GM12873 (cell line): ENCODE measurements around the gene NR1H4.

Experiments used
- TF ChIP-seq, protein P1 (sequence below): IDR thresholded peaks from 2 replicates; pipeline ENCODE4 v1.5.1; 2012; ENCODE audit warnings: low read depth, mild to moderate bottlenecking, moderate library complexity, low read length, control low read depth; ENCODE audit not compliant: insufficient read depth; ENCODE audit errors: missing control alignments

The NR1H4 gene

DNA sequence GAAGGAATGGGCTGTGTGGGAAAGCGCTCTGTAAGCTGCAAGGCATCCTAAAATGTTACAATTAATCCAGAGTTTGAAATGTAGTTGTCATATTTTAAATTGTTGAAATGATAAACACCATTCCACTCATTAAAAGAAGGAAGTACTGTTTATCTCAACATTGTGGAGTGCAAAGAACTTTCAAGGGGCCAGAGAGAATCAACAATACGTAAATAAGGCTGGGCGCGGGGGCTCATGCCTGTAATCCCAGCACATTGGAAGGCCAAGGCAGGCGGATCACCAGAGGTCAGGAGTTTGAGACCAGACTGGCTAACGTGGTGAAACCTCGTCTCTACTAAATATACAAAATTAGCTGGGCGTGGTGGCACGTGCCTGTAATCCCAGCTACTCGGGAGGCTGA lies 24.5 kb downstream of the NR1H4 start:
- TF ChIP-seq, protein P1, sequence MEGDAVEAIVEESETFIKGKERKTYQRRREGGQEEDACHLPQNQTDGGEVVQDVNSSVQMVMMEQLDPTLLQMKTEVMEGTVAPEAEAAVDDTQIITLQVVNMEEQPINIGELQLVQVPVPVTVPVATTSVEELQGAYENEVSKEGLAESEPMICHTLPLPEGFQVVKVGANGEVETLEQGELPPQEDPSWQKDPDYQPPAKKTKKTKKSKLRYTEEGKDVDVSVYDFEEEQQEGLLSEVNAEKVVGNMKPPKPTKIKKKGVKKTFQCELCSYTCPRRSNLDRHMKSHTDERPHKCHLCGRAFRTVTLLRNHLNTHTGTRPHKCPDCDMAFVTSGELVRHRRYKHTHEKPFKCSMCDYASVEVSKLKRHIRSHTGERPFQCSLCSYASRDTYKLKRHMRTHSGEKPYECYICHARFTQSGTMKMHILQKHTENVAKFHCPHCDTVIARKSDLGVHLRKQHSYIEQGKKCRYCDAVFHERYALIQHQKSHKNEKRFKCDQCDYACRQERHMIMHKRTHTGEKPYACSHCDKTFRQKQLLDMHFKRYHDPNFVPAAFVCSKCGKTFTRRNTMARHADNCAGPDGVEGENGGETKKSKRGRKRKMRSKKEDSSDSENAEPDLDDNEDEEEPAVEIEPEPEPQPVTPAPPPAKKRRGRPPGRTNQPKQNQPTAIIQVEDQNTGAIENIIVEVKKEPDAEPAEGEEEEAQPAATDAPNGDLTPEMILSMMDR = no peak

DNA sequence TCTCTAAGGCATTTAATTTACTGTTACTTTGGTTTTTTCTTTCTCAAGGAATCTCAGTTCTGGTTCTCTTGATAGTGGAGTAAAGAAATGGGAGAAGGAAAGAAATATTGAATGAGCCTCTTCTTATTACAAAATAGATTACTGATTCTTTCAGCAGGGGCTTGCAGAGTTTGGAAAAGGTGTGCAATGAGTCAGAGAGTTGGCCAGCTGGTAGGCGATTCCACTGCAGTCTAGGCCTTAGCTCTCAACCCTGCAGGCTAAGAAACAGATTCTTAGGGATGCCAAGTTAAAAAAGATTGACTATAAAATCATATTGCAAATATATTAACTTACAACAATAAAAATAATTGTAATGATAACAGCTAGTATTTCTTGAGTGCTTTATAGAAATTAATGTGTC lies 25.8 kb downstream of the NR1H4 start:
- TF ChIP-seq, protein P1 = no peak

DNA sequence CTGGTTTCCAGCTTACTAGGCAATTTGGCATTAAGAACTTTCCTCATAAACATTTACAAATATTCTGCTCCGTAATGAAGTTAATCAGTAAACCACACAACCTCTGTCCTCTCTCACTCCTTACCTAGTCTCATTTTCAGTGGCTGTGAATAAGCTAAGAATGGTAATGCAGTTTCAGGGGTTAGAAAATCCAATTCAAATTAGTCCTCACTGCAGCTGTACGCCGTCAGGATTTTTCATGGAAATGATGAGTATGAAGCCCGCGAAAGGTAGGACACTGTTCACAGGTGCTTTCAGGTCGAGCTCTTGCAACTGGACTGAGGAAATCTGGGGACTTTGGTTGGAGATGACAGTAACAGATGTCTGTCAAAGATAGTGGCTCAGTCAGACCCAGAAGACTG lies 29.6 kb downstream of the NR1H4 start:
- TF ChIP-seq, protein P1 = no peak

DNA sequence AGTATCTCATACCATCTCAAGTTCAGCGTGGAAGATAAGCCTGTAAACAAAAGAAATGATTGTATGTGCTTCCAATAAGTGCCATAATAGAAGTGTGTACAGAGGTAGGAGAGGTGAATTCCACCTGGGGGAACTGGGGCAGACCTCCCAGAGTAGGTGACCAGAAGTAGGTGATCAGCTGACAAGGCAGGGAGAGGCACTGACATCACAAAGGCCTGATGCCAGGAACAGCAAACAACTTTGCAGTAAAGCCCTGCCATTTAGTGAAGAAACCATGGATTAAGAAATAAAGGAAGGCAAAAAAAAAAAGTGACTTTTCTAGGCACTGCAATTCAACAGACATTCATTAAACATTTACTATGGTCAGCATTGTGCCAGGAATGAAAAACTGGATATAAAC lies 31.1 kb downstream of the NR1H4 start:
- TF ChIP-seq, protein P1 = no peak

DNA sequence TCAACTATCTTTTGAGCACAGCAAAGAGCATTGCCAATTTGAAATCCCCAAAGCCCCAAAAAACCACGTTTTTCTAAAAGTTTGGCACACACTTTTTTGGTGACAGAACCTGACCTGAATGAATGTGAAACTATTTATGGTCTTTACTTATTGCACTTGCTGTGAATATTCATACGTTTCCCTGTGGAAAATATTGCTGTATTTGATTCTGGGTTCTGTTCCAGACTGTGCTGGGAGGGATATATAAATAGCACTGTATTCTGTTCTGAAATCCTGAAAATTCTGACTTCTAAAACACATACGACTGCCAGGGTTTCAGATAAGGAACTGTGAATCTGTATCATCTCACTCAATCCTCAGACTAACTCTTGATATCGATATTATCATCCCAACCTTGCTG lies 35.1 kb downstream of the NR1H4 start:
- TF ChIP-seq, protein P1 = no peak

DNA sequence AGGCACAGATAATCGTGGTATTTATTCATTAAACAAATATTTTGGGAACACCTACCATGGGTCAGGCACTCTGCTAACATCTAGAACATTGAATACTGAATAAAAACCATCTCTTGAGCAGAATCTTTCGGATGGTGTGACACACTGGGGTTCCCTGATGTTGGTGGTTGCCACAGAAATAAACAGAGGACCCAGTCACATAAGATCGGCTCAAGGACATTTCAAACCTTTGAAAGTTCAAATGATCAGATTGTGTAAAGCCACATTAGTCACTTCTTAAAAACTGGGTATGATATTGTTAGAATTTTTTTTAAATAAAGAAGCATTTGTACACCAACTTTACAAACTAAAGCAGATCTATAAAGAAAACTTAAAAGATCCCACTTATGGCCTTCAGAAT lies 39.0 kb downstream of the NR1H4 start:
- TF ChIP-seq, protein P1 = no peak

DNA sequence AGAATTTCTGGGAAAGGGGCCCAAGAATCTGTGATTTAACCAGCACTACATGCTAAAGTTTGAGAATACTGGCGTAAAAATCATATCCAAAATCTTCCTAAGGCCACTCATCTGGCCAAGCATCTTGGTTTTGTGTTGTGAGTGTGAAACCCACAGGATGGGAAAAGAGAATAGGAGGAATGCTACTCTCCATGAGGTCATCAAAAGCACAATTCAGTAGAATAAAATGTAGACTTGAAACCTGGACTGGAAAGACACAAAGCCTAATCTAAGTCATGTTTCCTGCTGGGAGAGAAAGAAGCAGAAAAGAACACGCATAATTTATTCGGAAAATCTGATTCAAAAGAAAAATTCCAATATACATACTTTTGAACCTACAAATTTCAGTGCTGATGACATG lies 42.3 kb downstream of the NR1H4 start:
- TF ChIP-seq, protein P1 = no peak
